NCI-H82 (cell line): ENCODE measurements around the gene RGS1.

Experiments
- DNase-seq: peaks from one replicate; lab custom pipeline; 2025; lab: John Stamatoyannopoulos, UW

Gene RGS1

GRCh38 chr1:192554904-192555303 lies 20.7 kb upstream of the RGS1 start:
- DNase-seq, result no peak

- DNase-seq, result no peak
Measured at GRCh38 chr1:192555399-192555798, 20.2 kb upstream of the RGS1 start.

GRCh38 chr1:192557841-192558595 lies 17.6 kb upstream of the RGS1 start:
- no peak for DNase-seq

GRCh38 chr1:192559115-192560006 lies 16.2 kb upstream of the RGS1 start:
- DNase-seq, result no peak

- DNase-seq, result no peak
Measured at GRCh38 chr1:192561301-192561700, 14.3 kb upstream of the RGS1 start.

- no peak for DNase-seq
Measured at GRCh38 chr1:192563129-192563528, 12.4 kb upstream of the RGS1 start.

DNA sequence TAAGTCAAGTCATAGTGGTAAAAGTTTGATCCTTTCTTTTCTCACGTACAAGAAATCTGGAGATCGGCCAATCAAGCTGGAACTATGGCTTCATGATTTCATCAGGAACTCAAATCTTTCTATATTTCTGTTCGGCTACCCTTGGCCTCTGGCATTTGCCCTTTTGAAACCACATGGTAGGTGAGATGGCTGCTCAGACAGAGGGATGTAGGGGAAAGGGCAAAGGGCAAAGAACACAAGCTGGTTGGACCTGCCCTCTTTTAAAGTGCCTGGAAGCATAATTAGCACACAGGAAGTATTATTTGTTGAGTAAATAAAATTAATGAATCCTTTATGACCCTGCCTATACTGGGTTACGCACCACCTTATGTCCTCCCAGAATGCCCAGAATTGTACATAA lies 11.5 kb upstream of the RGS1 start:
- no peak for DNase-seq

- no peak for DNase-seq
Measured at GRCh38 chr1:192565946-192566345, 9.6 kb upstream of the RGS1 start.

DNA sequence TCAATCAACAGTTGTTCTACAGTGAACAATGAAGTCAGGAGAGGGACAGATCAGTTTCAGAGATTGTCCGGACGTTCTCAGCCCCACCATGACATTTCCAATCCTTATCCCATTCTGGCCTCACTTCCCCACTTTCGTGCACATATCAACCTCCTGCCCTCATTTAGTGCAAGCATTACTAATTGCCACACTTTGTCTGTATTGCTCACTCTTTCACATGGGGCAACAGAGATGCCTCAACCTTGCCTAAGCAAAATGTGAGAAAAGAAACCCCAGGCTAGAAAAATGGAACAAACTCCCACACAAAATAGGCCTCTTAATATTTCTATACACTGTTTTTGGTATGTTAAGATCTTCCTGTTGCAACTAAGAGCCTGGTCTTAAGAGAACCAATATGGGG lies 8.9 kb upstream of the RGS1 start:
- no peak for DNase-seq

DNA sequence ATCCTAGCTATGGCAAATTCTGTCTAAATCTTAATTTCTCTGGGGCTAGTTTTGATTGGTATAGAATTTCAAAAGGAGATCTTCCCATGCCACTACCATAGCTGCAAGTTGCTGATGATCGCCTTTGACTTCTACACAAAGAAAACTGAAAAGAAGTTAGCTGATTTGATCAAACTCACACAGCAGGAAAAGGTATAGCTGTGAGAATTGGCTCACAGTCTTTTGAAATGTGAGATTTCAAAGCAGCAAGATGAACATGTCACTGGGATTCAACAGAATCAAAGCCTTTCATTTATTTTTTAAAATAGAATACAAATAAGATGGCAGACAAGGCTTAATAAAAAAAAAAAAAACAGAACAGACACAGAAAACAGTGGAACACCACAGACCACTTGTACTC lies 7.5 kb upstream of the RGS1 start:
- DNase-seq, result no peak

DNA sequence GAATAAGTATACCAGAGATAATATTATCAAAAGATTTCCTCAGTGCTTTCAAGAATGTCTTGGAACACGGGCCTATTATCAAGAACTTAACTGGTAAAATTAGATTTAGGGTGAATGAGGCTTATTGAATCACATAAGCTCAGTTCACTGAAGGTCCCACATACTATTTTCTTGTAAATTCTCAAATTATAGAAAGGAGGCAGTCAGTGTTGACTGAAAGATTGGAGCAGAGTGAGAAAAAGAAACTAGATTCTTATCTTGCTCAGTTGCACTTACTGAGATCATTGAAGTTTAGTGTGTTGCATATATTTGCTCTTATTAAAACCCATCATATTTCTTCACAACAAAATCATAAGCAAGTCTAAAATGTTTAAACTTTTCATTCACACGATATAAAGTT lies 3.9 kb upstream of the RGS1 start:
- no peak for DNase-seq

DNA sequence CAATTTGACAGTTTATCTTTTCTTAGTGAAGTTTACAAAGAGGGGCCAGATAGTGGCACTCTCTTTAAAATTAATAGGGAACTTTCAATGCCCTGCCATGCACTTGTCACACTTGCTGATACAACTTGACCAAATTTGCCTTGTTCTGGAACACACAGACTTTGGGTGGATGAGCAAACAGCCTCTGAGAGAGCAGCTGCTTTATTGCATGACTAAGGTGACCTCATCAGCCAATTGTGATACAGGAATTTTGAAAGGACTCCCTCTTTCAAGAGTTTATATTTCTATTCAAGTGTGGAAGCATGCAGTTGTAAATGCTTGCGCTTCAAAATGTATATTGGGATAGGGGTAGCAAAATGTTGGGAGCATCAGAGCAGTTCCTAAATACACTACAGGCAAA lies 2.1 kb upstream of the RGS1 start:
- DNase-seq, result no peak

DNA sequence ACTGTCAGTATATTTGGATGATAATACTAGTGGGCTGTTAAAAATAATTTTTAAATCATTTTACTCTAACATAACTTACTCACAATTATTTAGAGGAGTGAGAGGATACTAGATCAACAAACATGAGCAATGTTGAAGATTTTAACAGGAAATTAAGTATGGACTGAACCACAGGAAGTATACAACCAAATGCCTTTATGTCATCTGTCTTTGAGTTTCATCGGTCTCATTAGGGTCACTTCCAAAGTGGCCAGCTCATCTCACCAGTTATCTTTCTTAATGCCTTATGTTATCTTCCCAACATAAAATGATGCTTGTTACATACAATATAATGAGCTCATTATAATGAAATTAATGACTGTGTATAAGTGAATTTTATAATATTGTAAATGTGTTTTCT lies 1.5 kb upstream of the RGS1 start:
- DNase-seq, result no peak

DNA sequence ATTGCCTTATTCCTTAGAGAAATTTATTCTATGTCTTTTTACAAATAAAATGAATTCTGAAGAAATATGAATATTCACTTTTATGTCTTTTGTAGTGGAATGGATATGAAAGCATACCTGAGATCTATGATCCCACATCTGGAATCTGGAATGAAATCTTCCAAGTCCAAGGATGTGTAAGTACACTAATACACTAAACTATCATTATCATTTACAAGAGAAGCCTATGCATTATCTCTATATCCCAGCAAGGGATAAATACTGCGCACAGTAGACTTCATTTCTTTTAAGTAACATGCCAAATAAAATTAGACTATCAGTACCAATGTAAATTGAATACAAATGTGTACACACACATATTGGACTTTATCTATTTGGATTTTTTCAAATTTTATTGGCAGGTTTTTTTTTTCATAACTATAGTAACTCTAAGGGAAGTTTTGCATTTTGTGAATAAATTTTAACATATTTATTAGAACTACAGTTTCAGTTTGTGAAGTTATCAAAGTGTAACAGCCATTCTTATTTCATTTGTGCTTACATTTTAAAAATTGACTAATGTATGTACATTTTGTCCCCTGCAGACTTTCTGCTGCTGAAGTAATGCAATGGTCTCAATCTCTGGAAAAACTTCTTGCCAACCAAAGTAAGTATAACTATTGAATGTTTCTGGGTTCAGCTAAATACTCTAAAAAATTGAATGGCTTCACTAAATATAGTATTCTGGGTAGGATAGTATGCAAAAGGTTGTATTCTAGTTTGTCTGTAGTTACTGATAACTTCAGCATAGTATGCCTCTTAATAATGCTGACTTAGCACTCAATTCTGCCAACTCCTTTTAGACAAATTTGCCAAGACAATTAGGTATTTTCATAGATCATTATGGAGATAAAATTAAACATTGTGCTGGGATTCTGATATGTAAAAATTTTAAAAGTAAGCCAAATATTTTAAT lies 894 bp downstream of the RGS1 start:
- DNase-seq, result no peak

DNA sequence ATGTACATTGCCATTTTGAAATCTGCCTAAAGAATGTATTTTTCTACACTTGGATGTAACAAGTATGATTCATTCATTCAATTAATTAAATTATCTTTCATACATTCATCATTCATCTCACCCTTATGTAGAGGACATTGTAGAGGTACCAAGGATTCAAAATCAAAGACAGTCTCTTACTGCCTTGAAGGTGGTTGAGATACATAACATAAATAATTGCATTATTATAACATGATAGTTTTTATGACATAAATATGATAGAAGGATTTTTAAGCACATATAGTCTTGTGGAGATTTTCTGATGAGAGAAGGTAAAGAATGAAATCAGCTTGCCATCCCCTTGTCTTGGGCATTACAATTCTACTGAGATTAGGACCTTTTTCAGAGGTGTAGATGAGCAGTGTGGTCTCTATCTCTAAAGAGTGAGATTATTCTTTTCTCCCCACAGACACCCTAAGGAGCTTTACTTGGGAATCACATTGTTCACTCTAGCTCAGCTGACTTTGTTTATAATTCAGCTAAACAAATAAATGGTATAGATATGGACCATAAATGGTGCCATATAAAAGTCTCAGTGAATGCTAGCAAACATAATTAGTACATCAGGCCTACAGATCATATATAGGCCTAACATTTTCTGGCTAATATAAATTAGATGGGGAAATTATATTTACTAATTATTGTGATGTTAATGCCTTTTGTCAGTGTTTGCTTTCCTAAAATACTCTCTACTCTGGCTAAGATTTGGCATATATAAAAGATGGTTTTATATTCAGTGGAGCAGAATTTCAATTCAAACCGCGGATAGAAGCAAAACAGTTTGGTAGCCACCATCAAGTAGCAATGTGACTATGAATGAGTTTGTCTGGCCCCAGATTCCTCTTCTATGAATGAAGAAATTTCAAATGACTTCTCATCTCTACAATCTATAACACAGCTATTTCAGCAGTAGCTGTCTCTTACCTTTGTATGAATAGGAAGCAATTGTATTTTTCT lies 1.9 kb downstream of the RGS1 start:
- no peak for DNase-seq

GRCh38 chr1:192578144-192578909 lies 2.8 kb downstream of the RGS1 start:
- no peak for DNase-seq

DNA sequence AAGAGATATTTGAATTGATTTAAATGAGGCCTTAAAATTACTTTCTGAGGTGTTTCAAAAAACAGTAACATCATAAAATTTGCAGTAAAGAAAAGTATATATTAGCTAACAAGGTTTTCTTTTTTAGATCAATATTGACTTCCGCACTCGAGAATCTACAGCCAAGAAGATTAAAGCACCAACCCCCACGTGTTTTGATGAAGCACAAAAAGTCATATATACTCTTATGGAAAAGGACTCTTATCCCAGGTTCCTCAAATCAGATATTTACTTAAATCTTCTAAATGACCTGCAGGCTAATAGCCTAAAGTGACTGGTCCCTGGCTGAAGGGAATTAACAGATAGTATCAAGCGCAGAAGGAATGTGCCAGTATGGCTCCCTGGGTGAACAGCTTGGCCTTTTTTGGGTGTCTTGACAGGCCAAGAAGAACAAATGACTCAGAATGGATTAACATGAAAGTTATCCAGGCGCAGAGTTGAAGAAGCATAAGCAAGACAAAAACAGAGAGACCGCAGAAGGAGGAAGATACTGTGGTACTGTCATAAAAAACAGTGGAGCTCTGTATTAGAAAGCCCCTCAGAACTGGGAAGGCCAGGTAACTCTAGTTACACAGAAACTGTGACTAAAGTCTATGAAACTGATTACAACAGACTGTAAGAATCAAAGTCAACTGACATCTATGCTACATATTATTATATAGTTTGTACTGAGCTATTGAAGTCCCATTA lies 3.6 kb downstream of the RGS1 start:
- DNase-seq, result peak; percentile 48

DNA sequence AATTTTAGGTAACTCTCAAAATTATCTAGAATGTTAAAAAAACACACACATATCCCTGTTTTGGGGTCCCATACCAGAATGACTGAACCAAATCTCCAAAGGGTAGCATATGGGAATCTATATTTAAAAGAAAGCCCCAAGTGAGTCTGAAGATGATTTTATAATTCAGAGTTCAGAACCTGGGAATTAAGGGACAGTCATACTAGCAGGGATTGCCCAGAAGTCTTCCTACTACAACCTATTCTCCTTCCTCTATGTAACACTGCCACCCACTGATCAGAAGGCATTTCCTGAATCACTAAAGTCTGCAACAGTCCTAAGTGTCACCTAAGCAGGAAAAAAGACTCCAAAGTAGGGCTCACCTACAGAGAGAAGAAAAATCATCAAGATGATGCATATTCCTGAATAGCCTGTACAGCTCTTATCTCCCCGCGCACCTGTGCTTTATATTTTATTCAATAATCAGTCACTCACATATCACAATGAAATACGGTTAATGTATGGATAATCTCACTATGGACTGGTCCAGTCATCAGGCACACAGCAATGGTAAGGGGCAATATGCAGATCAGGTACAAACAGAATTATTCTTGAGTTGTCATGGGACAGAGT lies 4.9 kb downstream of the RGS1 start:
- peak; percentile 62 for DNase-seq
